Measurements from ENCODE around the gene CCT5. TPM values are rescaled to one million over a fixed set of nuclear protein-coding genes. Genes with fewer than 3 reads are reported as not detected.

Gene CCT5
- polyA plus RNA-seq, 1 experiment, result 374 TPM

GRCh38 chr5:10250806-10251276 lies 761 bp downstream of the CCT5 start:
- ChIA-PET CTCF (interaction anchor here (1.0 kb wide), 1 partner anchor 10 kb away, joined by 3 read pairs; no protein-coding TSS in a partner anchor), POLR2A (no interaction called here)
- H3K4me3 ChIP-seq (ENCODE audit: low read depth, low read length), result peak overlapping the region; percentile 80
- H3K27me3 ChIP-seq (ENCODE audit: control insufficient read depth, insufficient read depth, low read length), result no peaks in the 10 kb centered on the region
- no peaks in the 10 kb centered on the region for H3K36me3 ChIP-seq (ENCODE audit: control insufficient read depth, insufficient read depth, low read length)
- DNase-seq (ENCODE audit: low read depth), result no peak
- TF ChIP-seq CTCF (IDR thresholded peaks at IDR 0.05; ENCODE audit: insufficient read depth, low read depth, low read length), result no peak

- POLR2A ChIA-PET, result no interaction called here
- H3K36me3 ChIP-seq (ENCODE audit: control insufficient read depth, insufficient read depth, low read length), result peaks cover 1% of the 10 kb centered on the region; the same call in 1 of the 2 replicates
- DNase-seq (ENCODE audit: low read depth), result no peak
- CTCF ChIA-PET, result interaction anchor here (1.0 kb wide), 1 partner anchor 10 kb away, joined by 3 read pairs; no protein-coding TSS in a partner anchor
- peak overlapping the region; percentile 80 for H3K4me3 ChIP-seq (ENCODE audit: low read depth, low read length)
- TF ChIP-seq CTCF (IDR thresholded peaks at IDR 0.05; ENCODE audit: insufficient read depth, low read depth, low read length), result no peak
- no peaks in the 10 kb centered on the region for H3K27me3 ChIP-seq (ENCODE audit: control insufficient read depth, insufficient read depth, low read length)
Measured at GRCh38 chr5:10251405-10251804, 1.3 kb downstream of the CCT5 start.

GRCh38 chr5:10253390-10253789 lies 3.3 kb downstream of the CCT5 start:
- no peak for DNase-seq (ENCODE audit: low read depth)
- no peak for TF ChIP-seq CTCF (IDR thresholded peaks at IDR 0.05; ENCODE audit: insufficient read depth, low read depth, low read length)
- H3K4me3 ChIP-seq (ENCODE audit: low read depth, low read length), result no peak overlapping the region
- H3K27me3 ChIP-seq (ENCODE audit: control insufficient read depth, insufficient read depth, low read length), result no peaks in the 10 kb centered on the region
- CTCF ChIA-PET, result no interaction called here
- H3K36me3 ChIP-seq (ENCODE audit: control insufficient read depth, insufficient read depth, low read length), result peaks cover 9% of the 10 kb centered on the region
- POLR2A ChIA-PET, result interaction anchor here (0.7 kb wide), 1 partner anchor 453 kb away, joined by 3 read pairs; no protein-coding TSS in a partner anchor

- no peak for TF ChIP-seq CTCF (IDR thresholded peaks at IDR 0.05; ENCODE audit: insufficient read depth, low read depth, low read length)
- ChIA-PET CTCF (interaction anchor here (1.6 kb wide), 1 partner anchor 29 kb away, joined by 3 read pairs; no protein-coding TSS in a partner anchor), POLR2A (interaction anchor here (0.6 kb wide), 1 partner anchor 10 kb away, joined by 3 read pairs; no protein-coding TSS in a partner anchor)
- H3K36me3 ChIP-seq (ENCODE audit: control insufficient read depth, insufficient read depth, low read length), result peaks cover 18% of the 10 kb centered on the region
- no peak for DNase-seq (ENCODE audit: low read depth)
- no peaks in the 10 kb centered on the region for H3K27me3 ChIP-seq (ENCODE audit: control insufficient read depth, insufficient read depth, low read length)
- no peak overlapping the region for H3K4me3 ChIP-seq (ENCODE audit: low read depth, low read length)
Measured at GRCh38 chr5:10254686-10255085, 4.6 kb downstream of the CCT5 start.

- CTCF ChIA-PET, result no interaction called here
- Histone ChIP-seq H3K36me3 (ENCODE audit: control insufficient read depth, insufficient read depth, low read length) (peaks cover 36% of the 10 kb centered on the region), H3K4me3 (ENCODE audit: low read depth, low read length) (no peak overlapping the region), H3K27me3 (ENCODE audit: control insufficient read depth, insufficient read depth, low read length) (no peaks in the 10 kb centered on the region)
- DNase-seq (ENCODE audit: low read depth), result no peak
- POLR2A ChIA-PET, result no interaction called here
- TF ChIP-seq CTCF (IDR thresholded peaks at IDR 0.05; ENCODE audit: insufficient read depth, low read depth, low read length), result no peak
Measured at GRCh38 chr5:10257870-10258269, 7.8 kb downstream of the CCT5 start.
